ENCODE measurements around the gene THAP12.

DNA sequence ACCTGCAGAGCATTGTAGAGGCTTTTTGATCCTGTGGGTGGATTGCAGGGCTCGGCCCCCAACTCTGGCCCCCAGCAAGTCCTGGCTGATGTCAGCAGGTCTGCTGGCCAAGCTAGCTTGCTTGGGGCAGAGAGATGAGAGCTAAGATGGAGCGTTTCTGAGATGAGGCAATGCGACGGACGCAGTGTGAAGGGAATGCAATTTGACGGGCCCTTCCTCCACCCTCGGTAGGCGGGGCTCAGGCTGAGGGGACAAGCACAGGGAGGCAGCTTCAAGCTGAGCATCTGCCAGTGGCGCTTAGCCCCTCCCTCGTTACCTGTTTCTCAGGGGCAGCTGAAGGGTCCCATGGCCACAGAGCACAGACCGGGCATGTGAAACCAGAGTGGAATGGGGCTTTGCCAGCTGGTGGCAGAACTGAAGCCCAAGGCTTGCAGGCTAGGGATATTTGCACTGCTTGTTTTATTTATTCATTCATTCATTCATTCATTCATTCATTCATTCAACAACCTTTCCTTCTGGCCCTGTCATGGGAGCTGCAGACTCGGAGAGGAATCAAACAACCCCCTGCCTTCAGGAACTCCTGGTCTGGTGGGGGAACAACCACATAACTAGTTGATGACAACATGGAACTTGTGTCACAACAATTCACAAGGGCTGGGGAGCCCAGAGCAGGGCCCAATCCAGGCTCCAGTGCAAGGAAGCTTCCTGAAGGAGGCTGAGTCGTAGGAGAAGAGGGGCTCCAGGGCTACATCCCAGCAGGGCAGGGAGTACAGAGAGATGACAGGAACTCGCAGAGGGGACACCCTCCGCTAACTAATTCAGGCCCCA is 66.8 kb downstream of the THAP12 start:
- TF ChIP-seq CTCF (IDR thresholded peaks at IDR 0.05; ENCODE audit: insufficient read depth, low read depth, low read length), result no peak
- TF ChIP-seq EZH2 (IDR thresholded peaks at IDR 0.05; ENCODE audit: insufficient read depth, low read length), result no peak

All from astrocyte (in vitro differentiated cells and primary cell).